GM23248 (cell line): ENCODE data around the gene NAALADL2. TPM values are rescaled to one million over a fixed set of nuclear protein-coding genes. Genes with fewer than 3 reads are reported as not detected.

Experiments
- DNase-seq: peaks from one replicate; pipeline ENCODE4 v3.0.0-alpha.2; 2015
- H2AFZ ChIP-seq: fragments of 200-600 bp; sonication (generic); 2 replicates; pipeline ENCODE4 v1.6.1; 2016; ENCODE audit warnings: antibody characterized with exemption
- H3F3A ChIP-seq: fragments of 200-600 bp; sonication (generic); 2 replicates; pipeline ENCODE4 v1.6.1; 2016; ENCODE audit warnings: mild to moderate bottlenecking, antibody characterized with exemption, mixed run types; ENCODE audit not compliant: insufficient read depth
- H3K27ac ChIP-seq: fragments of 200-600 bp; sonication (generic); 2 replicates; pipeline ENCODE4 v1.5.1; 2016; ENCODE audit warnings: mild to moderate bottlenecking
- H3K27me3 ChIP-seq: fragments of 200-600 bp; sonication (generic); replicated peaks from 2 replicates; pipeline ENCODE4 v1.6.1; 2016; ENCODE audit warnings: mild to moderate bottlenecking; ENCODE audit not compliant: insufficient read depth
- H3K36me3 ChIP-seq: fragments of 200-600 bp; sonication (generic); 2 replicates; pipeline ENCODE4 v1.6.1; 2016; ENCODE audit warnings: low read depth, mild to moderate bottlenecking
- H3K4me1 ChIP-seq: fragments of 200-600 bp; sonication (generic); 2 replicates; pipeline ENCODE4 v1.6.1; 2016; ENCODE audit warnings: mild to moderate bottlenecking; ENCODE audit not compliant: insufficient read depth
- H3K4me2 ChIP-seq: fragments of 200-600 bp; sonication (generic); one replicate; pipeline ENCODE4 v1.6.1; 2016; ENCODE audit warnings: mild to moderate bottlenecking; ENCODE audit not compliant: unreplicated experiment
- H3K4me3 ChIP-seq: fragments of 200-600 bp; sonication (generic); 2 replicates; pipeline ENCODE4 v1.5.1; 2016; ENCODE audit warnings: mild to moderate bottlenecking
- H3K79me2 ChIP-seq: fragments of 200-600 bp; sonication (generic); 2 replicates; pipeline ENCODE4 v1.6.1; 2016; ENCODE audit warnings: mild to moderate bottlenecking; ENCODE audit not compliant: insufficient read depth
- H3K9ac ChIP-seq: fragments of 200-600 bp; sonication (generic); 2 replicates; pipeline ENCODE4 v1.6.1; 2016; ENCODE audit warnings: mild to moderate bottlenecking
- H3K9me2 ChIP-seq: fragments of 200-600 bp; sonication (generic); 2 replicates; pipeline ENCODE4 v1.6.1; 2016; ENCODE audit warnings: mixed run types, mild to moderate bottlenecking, moderate library complexity; ENCODE audit not compliant: insufficient read depth
- H3K9me3 ChIP-seq: fragments of 200-600 bp; sonication (generic); one replicate; pipeline ENCODE4 v1.6.1; 2017; ENCODE audit warnings: low read depth
- H4K20me1 ChIP-seq: fragments of 200-600 bp; sonication (generic); 2 replicates; pipeline ENCODE4 v1.6.0; 2016; ENCODE audit not compliant: insufficient read depth
- EZH2 ChIP-seq: fragments of 200-600 bp; sonication (generic); IDR thresholded peaks from 2 replicates; pipeline ENCODE4 v1.6.1; 2018; ENCODE audit warnings: antibody characterized with exemption, mild to moderate bottlenecking; ENCODE audit not compliant: insufficient read depth, poor library complexity, severe bottlenecking
- EZH2phosphoT487 ChIP-seq: fragments of 200-600 bp; sonication (generic); IDR thresholded peaks from 2 replicates; pipeline ENCODE4 v1.6.1; 2018; ENCODE audit warnings: antibody characterized with exemption, moderate library complexity, mild to moderate bottlenecking, low read depth; ENCODE audit not compliant: insufficient read depth
- WGBS, 2 experiments: methylation state at CpG; one replicate each; pipeline ENCODE4 v1.1.6; 2015 to 2017; ENCODE audit warnings: low lambda C conversion rate in 2 of 2, low coverage in 1 of 2; ENCODE audit errors: missing lambda C conversion rate in 2 of 2; 5-methylcytosine and 5-hydroxymethylcytosine counted together
- in situ Hi-C: fragments of 300-500 bp; cut with MboI; formaldehyde crosslinking; loops from 2 replicates; pipeline ENCODE4 v1.15.0; 2020
- polyA plus RNA-seq: library from polyadenylated mRNA; unstranded; fragments of >200 nt; fragmentation: Nextera tagmentation; extraction: Ambion mirVana; gene quantifications from 2 replicates; pipeline ENCODE4 v1.2.1, GENCODE V29; 2016
- total RNA-seq: library from RNA; depleted of rRNA; stranded (reverse); fragments of >200 nt; shearing (Covaris generic); gene quantifications from 2 replicates; pipeline ENCODE4 v1.2.3, GENCODE V29; 2014

NAALADL2 gene
- total and polyA plus RNA-seq, 2 experiments from 2014 or later, result 20.5 to 81.0 TPM

GRCh38 chr3:175411946-175412345 lies 552.8 kb downstream of the NAALADL2 start:
- H4K20me1 ChIP-seq, result no peaks in the 10 kb centered on the region
- H3K79me2 ChIP-seq, result no peaks in the 10 kb centered on the region
- peaks cover 23% of the 10 kb centered on the region; the same call in 1 of the 2 replicates for H3F3A ChIP-seq
- H2AFZ ChIP-seq, result no peak overlapping the region
- no peaks in the 10 kb centered on the region for H3K27me3 ChIP-seq
- no peak for DNase-seq
- peaks cover 34% of the 10 kb centered on the region for H3K4me1 ChIP-seq
- H3K4me2 ChIP-seq, result peak overlapping the region; percentile 8
- H3K9me3 ChIP-seq, result no peaks in the 10 kb centered on the region
- no peaks in the 10 kb centered on the region for H3K36me3 ChIP-seq
- H3K4me3 ChIP-seq, result no peak overlapping the region
- no peak overlapping the region for H3K27ac ChIP-seq
- TF ChIP-seq EZH2phosphoT487 (no peak), EZH2 (no peak)
- H3K9ac ChIP-seq, result no peak overlapping the region
- WGBS, 2 experiments, result 92 to 94% methylated on average over 6 of the region's 6 CpGs
- no peaks in the 10 kb centered on the region for H3K9me2 ChIP-seq
- in situ Hi-C loops, result no loop called here

GRCh38 chr3:175413926-175414325 lies 554.8 kb downstream of the NAALADL2 start:
- no peaks in the 10 kb centered on the region for H3K9me3 ChIP-seq
- TF ChIP-seq EZH2, result no peak
- no peak overlapping the region for H3K4me3 ChIP-seq
- no peaks in the 10 kb centered on the region for H3K27me3 ChIP-seq
- no peaks in the 10 kb centered on the region for H3K79me2 ChIP-seq
- no peak overlapping the region for H2AFZ ChIP-seq
- peaks cover 28% of the 10 kb centered on the region for H3K4me1 ChIP-seq
- in situ Hi-C loops, result no loop called here
- DNase-seq, result no peak
- H3K4me2 ChIP-seq, result no peak overlapping the region
- no peaks in the 10 kb centered on the region for H3K36me3 ChIP-seq
- H3K9me2 ChIP-seq, result no peaks in the 10 kb centered on the region
- peaks cover 23% of the 10 kb centered on the region; the same call in 1 of the 2 replicates for H3F3A ChIP-seq
- WGBS, 2 experiments, result 82 to 88% methylated on average over 4 of the region's 4 CpGs
- no peaks in the 10 kb centered on the region for H4K20me1 ChIP-seq
- no peak overlapping the region for H3K9ac ChIP-seq
- H3K27ac ChIP-seq, result no peak overlapping the region

GRCh38 chr3:175416600-175416999 lies 557.5 kb downstream of the NAALADL2 start:
- Histone ChIP-seq H3K9me2 (no peaks in the 10 kb centered on the region), H3K4me3 (no peak overlapping the region), H3K9ac (no peak overlapping the region), H3K36me3 (no peaks in the 10 kb centered on the region), H3K27ac (no peak overlapping the region), H3K9me3 (no peaks in the 10 kb centered on the region), H4K20me1 (no peaks in the 10 kb centered on the region), H3K4me1 (peaks cover 8% of the 10 kb centered on the region; the same call in 1 of the 2 replicates), H3F3A (peaks cover 6% of the 10 kb centered on the region; the same call in 1 of the 2 replicates), H3K27me3 (no peaks in the 10 kb centered on the region), H3K4me2 (no peak overlapping the region), H2AFZ (no peak overlapping the region), H3K79me2 (no peaks in the 10 kb centered on the region)
- 91 to 97% methylated on average over 2 of the region's 2 CpGs for WGBS, 2 experiments
- no peak for TF ChIP-seq EZH2
- no peak for TF ChIP-seq EZH2phosphoT487
- no peak for DNase-seq
- in situ Hi-C loops, result no loop called here

DNA sequence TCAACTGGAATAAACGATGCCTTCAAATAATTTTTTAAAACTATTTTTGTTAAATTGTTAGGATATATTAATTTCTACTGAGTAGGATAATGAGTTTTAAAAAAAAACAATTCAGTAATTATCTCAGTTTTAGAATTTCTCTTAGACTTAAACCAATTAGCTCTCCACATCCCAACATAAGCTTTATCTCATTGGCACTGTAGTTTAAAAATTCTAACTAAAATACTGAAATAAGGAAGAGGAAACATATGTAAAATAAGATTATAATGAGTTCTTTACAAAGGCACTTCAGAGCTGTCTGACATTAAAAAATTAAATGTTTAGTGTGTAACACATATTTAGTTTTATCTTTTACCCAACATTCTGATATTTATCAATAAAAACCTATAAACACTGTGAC lies 558.3 kb downstream of the NAALADL2 start:
- in situ Hi-C loops, result no loop called here
- no peak overlapping the region for H2AFZ ChIP-seq

GRCh38 chr3:175421902-175422301 lies 562.8 kb downstream of the NAALADL2 start:
- Histone ChIP-seq H3K4me1 (peaks cover 17% of the 10 kb centered on the region), H3K4me2 (no peak overlapping the region), H3K4me3 (no peak overlapping the region), H2AFZ (peak overlapping the region; percentile 45; the same call in 1 of the 2 replicates), H3K9me2 (no peaks in the 10 kb centered on the region), H3K27me3 (no peaks in the 10 kb centered on the region), H3K79me2 (no peaks in the 10 kb centered on the region), H3F3A (peaks cover 6% of the 10 kb centered on the region; the same call in 1 of the 2 replicates), H3K36me3 (no peaks in the 10 kb centered on the region), H3K9me3 (no peaks in the 10 kb centered on the region), H3K27ac (no peak overlapping the region), H3K9ac (no peak overlapping the region), H4K20me1 (no peaks in the 10 kb centered on the region)
- no peak for DNase-seq
- in situ Hi-C loops, result no loop called here
- no peak for TF ChIP-seq EZH2
- no peak for TF ChIP-seq EZH2phosphoT487
- WGBS, 2 experiments, result 67 to 69% methylated on average over 2 of the region's 2 CpGs

More for the DNA sequence above, 558.3 kb downstream of the NAALADL2 start:
- no peak overlapping the region for H3K4me2 ChIP-seq
- WGBS, 2 experiments, result 94 to 98% methylated on average over 1 of the region's 1 CpG
- H3K36me3 ChIP-seq, result no peaks in the 10 kb centered on the region
- H3K9me3 ChIP-seq, result no peaks in the 10 kb centered on the region
- H3K4me1 ChIP-seq, result peaks cover 9% of the 10 kb centered on the region
- no peaks in the 10 kb centered on the region for H4K20me1 ChIP-seq
- no peak for TF ChIP-seq EZH2
- no peak for TF ChIP-seq EZH2phosphoT487
- no peak overlapping the region for H3K9ac ChIP-seq
- H3K4me3 ChIP-seq, result no peak overlapping the region
- no peak overlapping the region for H3K27ac ChIP-seq
- no peaks in the 10 kb centered on the region for H3K27me3 ChIP-seq
- no peaks in the 10 kb centered on the region for H3K79me2 ChIP-seq
- H3K9me2 ChIP-seq, result no peaks in the 10 kb centered on the region
- no peaks in the 10 kb centered on the region for H3F3A ChIP-seq
- no peak for DNase-seq
